ENCODE results near the gene CHRNA10. TPM values are rescaled to one million over a fixed set of nuclear protein-coding genes. Genes with fewer than 3 reads are reported as not detected.

The CHRNA10 gene
- total and polyA plus RNA-seq, 2 of the 13 experiments (the other 11 are each of a cell fraction or from before 2014, with no cell fraction given) = 0.53 to 0.71 TPM

DNA sequence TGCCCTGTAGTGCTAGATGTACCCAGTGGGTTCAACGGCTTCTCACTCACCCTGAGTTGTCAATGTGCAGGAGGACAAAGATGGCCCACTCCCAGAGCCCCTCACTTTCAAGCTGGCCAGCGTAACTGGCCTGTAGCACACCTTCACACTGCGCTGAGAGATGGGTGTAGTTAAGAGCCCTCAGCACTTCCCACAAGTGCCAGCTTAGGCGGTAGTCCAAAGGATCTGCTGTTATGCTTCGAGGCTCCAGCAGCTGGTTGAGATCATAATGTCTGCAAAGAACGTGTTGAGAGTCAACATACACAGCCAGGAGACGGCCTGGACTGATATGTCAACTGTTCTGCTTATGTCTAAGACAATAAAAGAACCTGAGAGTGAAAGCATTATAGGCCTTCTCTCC, 14.7 kb upstream of the CHRNA10 start (continued):
- TF ChIP-seq, protein P1, sequence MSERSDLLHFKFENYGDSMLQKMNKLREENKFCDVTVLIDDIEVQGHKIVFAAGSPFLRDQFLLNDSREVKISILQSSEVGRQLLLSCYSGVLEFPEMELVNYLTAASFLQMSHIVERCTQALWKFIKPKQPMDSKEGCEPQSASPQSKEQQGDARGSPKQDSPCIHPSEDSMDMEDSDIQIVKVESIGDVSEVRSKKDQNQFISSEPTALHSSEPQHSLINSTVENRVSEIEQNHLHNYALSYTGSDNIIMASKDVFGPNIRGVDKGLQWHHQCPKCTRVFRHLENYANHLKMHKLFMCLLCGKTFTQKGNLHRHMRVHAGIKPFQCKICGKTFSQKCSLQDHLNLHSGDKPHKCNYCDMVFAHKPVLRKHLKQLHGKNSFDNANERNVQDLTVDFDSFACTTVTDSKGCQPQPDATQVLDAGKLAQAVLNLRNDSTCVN (CRISPR knock-in tag; IDR thresholded peaks at IDR 0.05; ENCODE audit: borderline replicate concordance) = no peak
- TF ChIP-seq SMAD1 (CRISPR knock-in tag; IDR thresholded peaks at IDR 0.05; ENCODE audit: borderline replicate concordance, low read depth) = no peak

DNA sequence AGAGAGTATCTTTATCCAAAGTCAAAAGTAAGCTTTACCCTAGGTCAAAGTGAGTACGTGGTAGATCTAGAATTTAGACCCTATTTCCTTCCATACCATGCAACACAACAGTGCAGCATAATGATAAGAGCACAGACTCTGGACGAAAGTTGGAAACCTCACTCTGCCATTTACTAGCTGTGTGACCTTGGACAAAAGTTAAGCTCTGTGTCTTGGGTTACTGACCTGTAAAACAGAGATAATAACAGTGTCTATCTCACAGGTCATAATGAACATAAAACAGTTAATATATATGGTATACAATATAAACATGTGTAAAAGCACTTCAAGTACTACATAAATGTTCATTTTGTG, 13.6 kb upstream of the CHRNA10 start:
- Histone ChIP-seq H3K4me2 (ENCODE audit: low read depth, low read length) (no peak overlapping the region), H3K27me3 (ENCODE audit: control insufficient read depth in 1 of 2, insufficient read depth in 2 of 2, low read length in 2 of 2) (no peaks in the 10 kb centered on the region), H3K27ac (ENCODE audit: extremely low read length, insufficient read depth, low read length) (no peak overlapping the region), H3K79me2 (ENCODE audit: insufficient read depth, low read length) (no peaks in the 10 kb centered on the region), H2AFZ (ENCODE audit: low read length) (no peak overlapping the region), H3K4me3 (replicated peaks in 1 of 3; ENCODE audit: insufficient read depth in 1 of 3, low read depth in 2 of 3, low read length in 3 of 3) (no peak overlapping the region), H3K9ac (ENCODE audit: insufficient read depth, low read depth, low read length) (no peak overlapping the region), H3K9me3 (ENCODE audit: low read length) (no peaks in the 10 kb centered on the region), H3K4me1 (ENCODE audit: insufficient read depth, low read length) (no peaks in the 10 kb centered on the region), H3K36me3 (replicated peaks in 1 of 2; ENCODE audit: control insufficient read depth in 1 of 2, insufficient read depth in 2 of 2, low read length in 2 of 2) (peaks cover 19 to 79% of the 10 kb centered on the region in 2 experiments), H4K20me1 (ENCODE audit: insufficient read depth, low read length) (no peaks in the 10 kb centered on the region)
- intact Hi-C loops (cut with micrococcal nuclease; ENCODE audit: unreplicated experiment) = no loop called here
- in situ Hi-C loops (cut with HindIII; ENCODE audit: extremely low pct_ligation_motif_present, low pct_unique_long_range_greater_than_20kb) = no loop called here
- WGBS (ENCODE audit: low lambda C conversion rate) = 100% methylated on average over 2 of the region's 2 CpGs
- FAIRE-seq = no peak
- no TSS peak for BruUV-seq (replicated peaks)
- DNase-seq (ENCODE audit: low spot score) = no peak
- ATAC-seq = no peak
- ChIA-PET POLR2A (no interaction called here), CTCF (ENCODE audit: low intra/inter-chr PET ratio, low total read pairs) (no interaction called here)
- TF ChIP-seq PHF8 (CRISPR knock-in tag; IDR thresholded peaks at IDR 0.05) (no peak), ZNF251 (CRISPR knock-in tag; IDR thresholded peaks at IDR 0.05) (no peak), IRX3 (CRISPR knock-in tag; IDR thresholded peaks at IDR 0.05; ENCODE audit: borderline replicate concordance, low read depth) (no peak), GATAD2A (CRISPR knock-in tag; IDR thresholded peaks at IDR 0.05) (no peak), HCFC1 (IDR thresholded peaks at IDR 0.05; ENCODE audit: low read depth, low read length) (no peak), HES4 (CRISPR knock-in tag; IDR thresholded peaks at IDR 0.05; ENCODE audit: borderline replicate concordance) (no peak), ZNF543 (CRISPR knock-in tag; IDR thresholded peaks at IDR 0.05) (no peak), SPEN (CRISPR knock-in tag; IDR thresholded peaks at IDR 0.05; ENCODE audit: low read depth) (no peak), ZBTB20 (CRISPR knock-in tag; IDR thresholded peaks at IDR 0.05; ENCODE audit: borderline replicate concordance, low read depth) (no peak), ZNF230 (CRISPR knock-in tag; IDR thresholded peaks at IDR 0.05) (no peak)
- TF ChIP-seq, protein P2, sequence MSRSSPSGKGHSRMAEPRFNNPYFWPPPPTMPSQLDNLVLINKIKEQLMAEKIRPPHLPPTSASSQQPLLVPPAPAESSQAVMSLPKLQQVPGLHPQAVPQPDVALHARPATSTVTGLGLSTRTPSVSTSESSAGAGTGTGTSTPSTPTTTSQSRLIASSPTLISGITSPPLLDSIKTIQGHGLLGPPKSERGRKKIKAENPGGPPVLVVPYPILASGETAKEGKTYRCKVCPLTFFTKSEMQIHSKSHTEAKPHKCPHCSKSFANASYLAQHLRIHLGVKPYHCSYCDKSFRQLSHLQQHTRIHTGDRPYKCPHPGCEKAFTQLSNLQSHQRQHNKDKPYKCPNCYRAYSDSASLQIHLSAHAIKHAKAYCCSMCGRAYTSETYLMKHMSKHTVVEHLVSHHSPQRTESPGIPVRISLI (CRISPR knock-in tag; IDR thresholded peaks at IDR 0.05; ENCODE audit: borderline replicate concordance) = no peak
- TF ChIP-seq, protein P3, sequence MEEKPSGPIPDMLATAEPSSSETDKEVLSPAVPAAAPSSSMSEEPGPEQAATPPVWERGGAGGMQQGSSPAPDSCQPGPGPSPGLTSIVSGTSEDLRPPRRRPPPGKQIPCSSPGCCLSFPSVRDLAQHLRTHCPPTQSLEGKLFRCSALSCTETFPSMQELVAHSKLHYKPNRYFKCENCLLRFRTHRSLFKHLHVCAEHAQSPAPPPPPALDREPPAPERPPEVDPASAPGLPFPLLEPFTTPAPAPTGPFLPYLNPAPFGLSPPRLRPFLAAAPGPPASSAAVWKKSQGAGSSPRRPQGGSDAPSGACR (CRISPR knock-in tag; IDR thresholded peaks at IDR 0.05) = no peak
- TF ChIP-seq, protein P4, sequence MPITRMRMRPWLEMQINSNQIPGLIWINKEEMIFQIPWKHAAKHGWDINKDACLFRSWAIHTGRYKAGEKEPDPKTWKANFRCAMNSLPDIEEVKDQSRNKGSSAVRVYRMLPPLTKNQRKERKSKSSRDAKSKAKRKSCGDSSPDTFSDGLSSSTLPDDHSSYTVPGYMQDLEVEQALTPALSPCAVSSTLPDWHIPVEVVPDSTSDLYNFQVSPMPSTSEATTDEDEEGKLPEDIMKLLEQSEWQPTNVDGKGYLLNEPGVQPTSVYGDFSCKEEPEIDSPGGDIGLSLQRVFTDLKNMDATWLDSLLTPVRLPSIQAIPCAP (CRISPR knock-in tag; IDR thresholded peaks at IDR 0.05; ENCODE audit: low read depth) = no peak
- TF ChIP-seq, protein P5, sequence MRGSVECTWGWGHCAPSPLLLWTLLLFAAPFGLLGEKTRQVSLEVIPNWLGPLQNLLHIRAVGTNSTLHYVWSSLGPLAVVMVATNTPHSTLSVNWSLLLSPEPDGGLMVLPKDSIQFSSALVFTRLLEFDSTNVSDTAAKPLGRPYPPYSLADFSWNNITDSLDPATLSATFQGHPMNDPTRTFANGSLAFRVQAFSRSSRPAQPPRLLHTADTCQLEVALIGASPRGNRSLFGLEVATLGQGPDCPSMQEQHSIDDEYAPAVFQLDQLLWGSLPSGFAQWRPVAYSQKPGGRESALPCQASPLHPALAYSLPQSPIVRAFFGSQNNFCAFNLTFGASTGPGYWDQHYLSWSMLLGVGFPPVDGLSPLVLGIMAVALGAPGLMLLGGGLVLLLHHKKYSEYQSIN (CRISPR knock-in tag; IDR thresholded peaks at IDR 0.05; ENCODE audit: borderline replicate concordance) = no peak
